ENCODE measurements around the gene OGFOD3.

DNA sequence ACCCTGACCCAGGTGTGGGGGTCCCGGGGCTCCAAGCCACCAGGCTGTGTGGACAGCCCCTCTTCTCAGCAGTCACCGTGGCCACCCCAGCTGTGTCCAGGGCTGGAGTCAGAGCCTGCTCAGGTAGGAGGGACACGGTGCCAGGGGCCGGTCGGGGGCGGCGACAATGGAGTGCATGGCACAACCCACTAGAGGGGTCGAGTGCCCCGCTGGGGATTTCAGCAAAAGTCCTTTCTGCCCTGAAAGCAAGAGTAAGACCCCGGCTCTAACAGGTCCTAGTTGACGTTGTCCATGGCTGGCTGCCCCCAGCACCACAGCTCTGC lies 35.5 kb downstream of the OGFOD3 start:
- TF ChIP-seq RAD21 (IDR thresholded peaks at IDR 0.05; ENCODE audit: low read depth) (no peak), USF1 (IDR thresholded peaks at IDR 0.05) (no peak), REST (IDR thresholded peaks at IDR 0.05; ENCODE audit: low read depth) (no peak), EP300 (IDR thresholded peaks at IDR 0.05; ENCODE audit: borderline replicate concordance) (no peak), CEBPB (IDR thresholded peaks at IDR 0.05) (no peak), NFIC (IDR thresholded peaks at IDR 0.05) (no peak), TEAD4 (IDR thresholded peaks at IDR 0.05) (no peak), YY1 (IDR thresholded peaks at IDR 0.05; ENCODE audit: low read depth) (no peak), TAF1 (IDR thresholded peaks at IDR 0.05; ENCODE audit: low read depth) (no peak), TCF12 (IDR thresholded peaks at IDR 0.05; ENCODE audit: low read depth) (no peak), CREB1 (IDR thresholded peaks at IDR 0.05; ENCODE audit: low read depth) (no peak), EGR1 (IDR thresholded peaks at IDR 0.05) (no peak)

All from Ishikawa (cell line).